Endothelial cell of umbilical vein (primary cell): ENCODE data around the gene SREBF1. TPM values are rescaled to one million over a fixed set of nuclear protein-coding genes. Genes with fewer than 3 reads are reported as not detected.

Experiments
- BruUV-seq: library from RNA; stranded (reverse); fragments of 400-500 nt; replicated peaks from 2 replicates; lab custom pipeline; 2021; lab: Mats Ljungman, UMichigan
- CTCF ChIA-PET: fragments of 300-600, 350-600 bp; sonication (Branson Sonifier 250); formaldehyde crosslinking; loops from one replicate; lab custom pipeline; 2021; ENCODE audit warnings: antibody characterized with exemption, inconsistent platforms; lab: Charles Lee
- POLR2A ChIA-PET: fragments of 300-600, 350-600 bp; sonication (Branson Sonifier 250); formaldehyde crosslinking; loops from one replicate; lab custom pipeline; 2021; ENCODE audit warnings: antibody characterized with exemption, inconsistent platforms; lab: Charles Lee
- DNase-seq: peaks from one replicate; pipeline ENCODE4 v3.0.0-alpha.2; 2011; ENCODE audit warnings: low read depth, low spot score
- FAIRE-seq: peaks from 2 replicates; lab custom pipeline; 2011; peaks lifted over from hg19 to GRCh38; lab: Jason Lieb, UNC
- H2AFZ ChIP-seq: 2 replicates; pipeline ENCODE4 v1.6.0; 2012; ENCODE audit warnings: low read depth, low read length, control low read depth, inconsistent platforms
- H3K27ac ChIP-seq: 2 replicates; pipeline ENCODE4 v1.5.1; 2011; ENCODE audit warnings: low read depth, mild to moderate bottlenecking, control low read depth, low read length, moderate library complexity; ENCODE audit not compliant: insufficient read depth
- H3K27me3 ChIP-seq, 2 experiments: 2 replicates each; pipeline versions ENCODE4 v1.6.0 to v1.6.1; 2011; ENCODE audit warnings: low read length in 2 of 2, mixed read lengths in 1 of 2; ENCODE audit not compliant: control insufficient read depth in 2 of 2, insufficient read depth in 2 of 2
- H3K36me3 ChIP-seq, 2 experiments: 2 replicates in 1 of 2; 3 replicates in 1 of 2; pipeline ENCODE4 v1.5.1; 2011; ENCODE audit warnings: low read length in 2 of 2, mild to moderate bottlenecking in 1 of 2, moderate library complexity in 1 of 2; ENCODE audit not compliant: control insufficient read depth in 2 of 2, insufficient read depth in 2 of 2; ENCODE audit errors: extremely low read depth in 1 of 2
- H3K4me1 ChIP-seq: 3 replicates; pipeline ENCODE4 v1.5.1; 2011; ENCODE audit warnings: mild to moderate bottlenecking, low read length; ENCODE audit not compliant: control insufficient read depth, insufficient read depth; ENCODE audit errors: extremely low read depth
- H3K4me2 ChIP-seq: 2 replicates; pipeline ENCODE4 v1.6.1; 2011; ENCODE audit warnings: low read length, control low read depth, mixed read lengths; ENCODE audit not compliant: insufficient read depth
- H3K4me3 ChIP-seq, 3 experiments: fragments of 200-600 bp in 1 of 3; sonication (generic), shearing (Covaris generic) in 1 of 3; replicated peaks in 1 of 3; 2 replicates each; pipeline ENCODE4 v1.5.1; 2011 to 2016; ENCODE audit warnings: control low read depth in 3 of 3, low read length in 3 of 3, mild to moderate bottlenecking in 2 of 3, inconsistent platforms in 1 of 3, low read depth in 1 of 3, moderate library complexity in 1 of 3; ENCODE audit not compliant: insufficient read depth in 1 of 3
- H3K79me2 ChIP-seq: 2 replicates; pipeline ENCODE4 v1.6.0; 2012; ENCODE audit warnings: low read length, inconsistent platforms; ENCODE audit not compliant: control insufficient read depth, insufficient read depth
- H3K9ac ChIP-seq: replicated peaks from 2 replicates; pipeline ENCODE3; 2011; ENCODE audit warnings: low read length, control low read depth; ENCODE audit not compliant: insufficient read depth; ENCODE audit errors: extremely low read depth
- H3K9me1 ChIP-seq: replicated peaks from 3 replicates; pipeline ENCODE4 v1.6.0; 2011; ENCODE audit warnings: mild to moderate bottlenecking, low read length; ENCODE audit not compliant: control insufficient read depth, insufficient read depth; ENCODE audit errors: extremely low read depth
- H3K9me3 ChIP-seq: replicated peaks from 2 replicates; pipeline ENCODE4 v1.5.1; 2012; ENCODE audit warnings: low read length, inconsistent platforms; ENCODE audit not compliant: control insufficient read depth, insufficient read depth
- H4K20me1 ChIP-seq: replicated peaks from 2 replicates; pipeline ENCODE3; 2011; ENCODE audit warnings: mild to moderate bottlenecking, low read length; ENCODE audit not compliant: control insufficient read depth, insufficient read depth; ENCODE audit errors: extremely low read depth
- EZH2 ChIP-seq: IDR thresholded peaks from 2 replicates; pipeline ENCODE4 v1.6.1; 2012; ENCODE audit warnings: borderline replicate concordance, low read depth, mild to moderate bottlenecking, moderate library complexity, low read length, inconsistent platforms; ENCODE audit not compliant: severe bottlenecking
- FOS ChIP-seq: IDR thresholded peaks from 2 replicates; pipeline ENCODE4 v1.6.1; 2011; ENCODE audit warnings: mild to moderate bottlenecking, low read length, moderate library complexity, borderline replicate concordance; ENCODE audit not compliant: insufficient read depth
- GATA2 ChIP-seq: IDR thresholded peaks from 2 replicates; pipeline ENCODE4 v1.7.0; 2011; ENCODE audit warnings: low read depth, mild to moderate bottlenecking, moderate library complexity, mixed read lengths, low read length; ENCODE audit not compliant: insufficient read length, insufficient read depth
- JUN ChIP-seq: IDR thresholded peaks from 2 replicates; pipeline ENCODE4 v1.6.1; 2011; ENCODE audit warnings: borderline replicate concordance, low read depth; ENCODE audit not compliant: insufficient read length, insufficient read depth
- MYC ChIP-seq: IDR thresholded peaks from one replicate; pipeline ENCODE4 v1.6.1; 2011; ENCODE audit warnings: mild to moderate bottlenecking, low read depth, low read length
- POLR2A ChIP-seq: IDR thresholded peaks from 2 replicates; pipeline ENCODE4 v1.6.1; 2012; ENCODE audit warnings: low read depth, mild to moderate bottlenecking, control low read depth, low read length
- POLR2AphosphoS5 ChIP-seq: IDR thresholded peaks from 2 replicates; pipeline ENCODE4 v1.6.1; 2012; ENCODE audit warnings: low read depth, mild to moderate bottlenecking, control low read depth, low read length, moderate library complexity; ENCODE audit not compliant: insufficient read depth
- dilution Hi-C: fragments of 300-500 bp; cut with MboI; formaldehyde crosslinking; loops from one replicate; pipeline ENCODE4 v1.15.0; 2019; ENCODE audit warnings: low sequenced_read_pairs; ENCODE audit not compliant: extremely low pct_ligation_motif_present
- intact Hi-C: fragments of 100-400 bp; cut with micrococcal nuclease; formaldehyde crosslinking; loops from one replicate; pipeline ENCODE4 v1.10.0; 2022
- polyA plus RNA-seq, 4 experiments: library from polyadenylated mRNA; depleted of rRNA in 3 of 4; stranded (reverse) in 3 of 4; unstranded in 1 of 4; fragments of >200 nt; gene quantifications; 2 replicates each; pipeline versions ENCODE4 v1.2.1 to v1.2.3, GENCODE V29; 2011 to 2012; ENCODE audit warnings: missing spikeins in 1 of 4
- total RNA-seq: library from RNA; stranded (reverse); gene quantifications from 2 replicates; pipeline ENCODE4 v1.2.3, GENCODE V29; 2021
- TF ChIP-seq, protein P1 (sequence below), 2 donors: IDR thresholded peaks; 1 replicate in 1 of 2; 2 replicates in 1 of 2; pipeline ENCODE4 v1.5.1; 2011; ENCODE audit warnings: low read length in 2 of 2, mild to moderate bottlenecking in 2 of 2, moderate library complexity in 2 of 2, control low read depth in 1 of 2, inconsistent platforms in 1 of 2, low read depth in 1 of 2; ENCODE audit not compliant: insufficient read depth in 1 of 2; ENCODE audit errors: extremely low read depth in 1 of 2
- TF ChIP-seq, protein P2 (sequence below): IDR thresholded peaks from 2 replicates; pipeline ENCODE4 v1.6.1; 2011; ENCODE audit not compliant: insufficient read depth, insufficient read length

Gene SREBF1
- total and polyA plus RNA-seq, 2 donors (not counting 3 experiments of a cell fraction or from before 2014, with no cell fraction given) = 50.4 to 109 TPM

DNA sequence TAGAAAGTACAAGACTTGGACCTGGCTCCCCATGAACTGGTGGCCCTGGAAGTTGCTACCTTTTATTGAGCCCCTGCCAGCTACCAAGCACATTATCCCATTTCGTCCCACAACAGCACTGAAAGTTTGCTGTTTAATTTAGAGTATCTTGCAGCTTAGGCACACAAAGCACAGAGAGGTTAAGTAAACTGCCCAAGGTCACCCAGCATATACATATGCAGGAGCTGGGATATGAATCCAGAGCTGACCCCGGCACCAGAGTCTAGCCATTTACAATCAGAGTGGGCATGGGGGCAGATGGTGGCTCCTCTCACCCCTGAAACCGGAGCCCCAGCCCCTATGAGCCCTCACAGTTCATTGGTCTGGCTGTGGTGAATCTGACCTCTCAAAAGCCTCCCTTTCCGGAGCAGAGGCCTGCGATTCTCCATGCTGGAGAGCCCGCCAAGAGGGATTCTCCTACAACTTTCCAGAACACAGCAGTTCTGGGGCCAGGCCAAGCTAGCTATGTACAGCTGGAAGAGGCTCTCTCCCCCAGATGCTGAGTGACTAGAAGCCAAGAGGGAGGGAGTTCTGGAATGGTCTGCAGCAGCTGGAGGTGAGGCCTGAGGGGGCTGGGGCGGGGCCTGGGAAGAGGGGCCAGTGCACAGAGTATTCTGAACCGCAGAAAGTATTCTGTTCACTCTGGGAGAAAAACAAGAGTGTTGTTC lies 58.3 kb downstream of the SREBF1 start:
- no peak for FAIRE-seq
- Histone ChIP-seq H3K27ac (no peak overlapping the region), H3K9ac (no peak overlapping the region), H3K79me2 (peaks cover 2% of the 10 kb centered on the region), H4K20me1 (peaks cover 3% of the 10 kb centered on the region), H3K27me3 (no peaks in the 10 kb centered on the region), H3K4me1 (peaks cover 25% of the 10 kb centered on the region), H3K4me2 (no peak overlapping the region), H3K9me3 (no peaks in the 10 kb centered on the region), H3K9me1 (no peaks in the 10 kb centered on the region), H3K4me3 (no peak overlapping the region), H2AFZ (no peak overlapping the region), H3K36me3 (peaks cover 0 to 5% of the 10 kb centered on the region in 2 experiments)
- intact Hi-C loops = no loop called here
- no peak for DNase-seq
- BruUV-seq = no TSS peak
- ChIA-PET CTCF (interaction anchor here (1.1 kb wide), 1 partner anchor 141 kb away, joined by 4 read pairs; no protein-coding TSS in a partner anchor), POLR2A (no interaction called here)
- dilution Hi-C loops = no loop called here
- no peak for TF ChIP-seq FOS
- TF ChIP-seq EZH2 = no peak
- TF ChIP-seq, protein P1, sequence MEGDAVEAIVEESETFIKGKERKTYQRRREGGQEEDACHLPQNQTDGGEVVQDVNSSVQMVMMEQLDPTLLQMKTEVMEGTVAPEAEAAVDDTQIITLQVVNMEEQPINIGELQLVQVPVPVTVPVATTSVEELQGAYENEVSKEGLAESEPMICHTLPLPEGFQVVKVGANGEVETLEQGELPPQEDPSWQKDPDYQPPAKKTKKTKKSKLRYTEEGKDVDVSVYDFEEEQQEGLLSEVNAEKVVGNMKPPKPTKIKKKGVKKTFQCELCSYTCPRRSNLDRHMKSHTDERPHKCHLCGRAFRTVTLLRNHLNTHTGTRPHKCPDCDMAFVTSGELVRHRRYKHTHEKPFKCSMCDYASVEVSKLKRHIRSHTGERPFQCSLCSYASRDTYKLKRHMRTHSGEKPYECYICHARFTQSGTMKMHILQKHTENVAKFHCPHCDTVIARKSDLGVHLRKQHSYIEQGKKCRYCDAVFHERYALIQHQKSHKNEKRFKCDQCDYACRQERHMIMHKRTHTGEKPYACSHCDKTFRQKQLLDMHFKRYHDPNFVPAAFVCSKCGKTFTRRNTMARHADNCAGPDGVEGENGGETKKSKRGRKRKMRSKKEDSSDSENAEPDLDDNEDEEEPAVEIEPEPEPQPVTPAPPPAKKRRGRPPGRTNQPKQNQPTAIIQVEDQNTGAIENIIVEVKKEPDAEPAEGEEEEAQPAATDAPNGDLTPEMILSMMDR (IDR thresholded peaks at IDR 0.05; ENCODE audit: extremely low read depth in 1 of 2, insufficient read depth in 1 of 2, low read depth in 1 of 2, low read length in 2 of 2) = no peak
- TF ChIP-seq MYC = no peak
- TF ChIP-seq JUN = no peak
- no peak for TF ChIP-seq POLR2A
- no peak for TF ChIP-seq POLR2AphosphoS5
- TF ChIP-seq, protein P2, sequence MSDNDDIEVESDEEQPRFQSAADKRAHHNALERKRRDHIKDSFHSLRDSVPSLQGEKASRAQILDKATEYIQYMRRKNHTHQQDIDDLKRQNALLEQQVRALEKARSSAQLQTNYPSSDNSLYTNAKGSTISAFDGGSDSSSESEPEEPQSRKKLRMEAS = no peak
- no peak for TF ChIP-seq GATA2
